HepG2 (cell line): ENCODE data around the gene DNAJC4. TPM values are rescaled to one million over a fixed set of nuclear protein-coding genes. Genes with fewer than 3 reads are reported as not detected.

Experiments
- BATF2 ChIP-seq: sonication (generic); formaldehyde crosslinking; IDR thresholded peaks from 2 replicates; pipeline ENCODE4 v1.8.0; 2022; ENCODE audit warnings: mild to moderate bottlenecking, missing genetic modification reagents, moderate library complexity
- CC2D1A ChIP-seq: sonication (generic); formaldehyde crosslinking; IDR thresholded peaks from 2 replicates; pipeline ENCODE4 v1.8.1; 2023; ENCODE audit warnings: mild to moderate bottlenecking, missing genetic modification reagents
- CSRNP1 ChIP-seq: sonication (generic); formaldehyde crosslinking; IDR thresholded peaks from 2 replicates; pipeline ENCODE4 v1.8.1; 2023; ENCODE audit warnings: mild to moderate bottlenecking, missing genetic modification reagents
- FOXJ3 ChIP-seq: sonication (generic); formaldehyde crosslinking; IDR thresholded peaks from 2 replicates; pipeline ENCODE4 v1.4.0; 2020; ENCODE audit warnings: missing genetic modification reagents, mild to moderate bottlenecking, borderline replicate concordance
- GABPB1 ChIP-seq: IDR thresholded peaks from 2 replicates; pipeline ENCODE4 v1.6.1; 2016; ENCODE audit warnings: mild to moderate bottlenecking, missing genetic modification reagents, moderate library complexity, missing compliant biosample characterization
- GATAD2A ChIP-seq: IDR thresholded peaks from 2 replicates; pipeline ENCODE4 v1.6.1; 2016
- NR2F1 ChIP-seq, 2 experiments: fragments of 450-650 bp in 1 of 2; formaldehyde crosslinking in 1 of 2; IDR thresholded peaks; 2 replicates each; pipeline versions ENCODE4 v1.5.0 to v1.6.1; 2016 to 2020; ENCODE audit warnings: mild to moderate bottlenecking in 1 of 2, missing compliant biosample characterization in 1 of 2, missing genetic modification reagents in 1 of 2, moderate library complexity in 1 of 2
- PHB2 ChIP-seq: fragments of 450-650 bp; IDR thresholded peaks from 2 replicates; pipeline ENCODE4 v1.6.1; 2018; ENCODE audit not compliant: partially characterized antibody
- POGK ChIP-seq: sonication (generic); formaldehyde crosslinking; conservative IDR thresholded peaks from 2 replicates; pipeline ENCODE4 v1.8.0; 2022; ENCODE audit warnings: mild to moderate bottlenecking, moderate library complexity, missing genetic modification reagents
- PRDM4 ChIP-seq: sonication (generic); formaldehyde crosslinking; IDR thresholded peaks from 2 replicates; pipeline ENCODE4 v1.9.0; 2021; ENCODE audit warnings: missing genetic modification reagents, borderline replicate concordance
- SOX5 ChIP-seq: IDR thresholded peaks from 2 replicates; pipeline ENCODE4 v1.6.1; 2016; ENCODE audit warnings: borderline replicate concordance
- TAF15 ChIP-seq: fragments of 200-400 bp; formaldehyde crosslinking; IDR thresholded peaks from one replicate; pipeline ENCODE4 v1.6.1; 2018; ENCODE audit warnings: mild to moderate bottlenecking, low read depth, low read length; ENCODE audit not compliant: poor library complexity, severe bottlenecking
- TFAP4 ChIP-seq: sonication (generic); IDR thresholded peaks from 2 replicates; pipeline ENCODE4 v1.6.1; 2016; ENCODE audit warnings: low read depth, borderline replicate concordance
- THAP11 ChIP-seq: IDR thresholded peaks from 2 replicates; pipeline ENCODE4 v1.6.1; 2016; ENCODE audit warnings: missing biosample characterization, missing genetic modification reagents
- TP53 ChIP-seq: sonication (generic); formaldehyde crosslinking; conservative IDR thresholded peaks from 2 replicates; pipeline ENCODE4 v1.4.0; 2020; ENCODE audit warnings: missing genetic modification reagents
- XBP1 ChIP-seq: sonication (generic); formaldehyde crosslinking; IDR thresholded peaks from 2 replicates; pipeline ENCODE4 v1.5.0; 2020; ENCODE audit warnings: missing genetic modification reagents
- ZBTB38 ChIP-seq: sonication (generic); formaldehyde crosslinking; IDR thresholded peaks from 2 replicates; pipeline ENCODE4 v1.5.1; 2020; ENCODE audit warnings: mild to moderate bottlenecking, missing genetic modification reagents
- ZNF30 ChIP-seq: sonication (generic); formaldehyde crosslinking; IDR thresholded peaks from 2 replicates; pipeline ENCODE4 v1.5.0; 2020; ENCODE audit warnings: mild to moderate bottlenecking, missing genetic modification reagents
- ZNF644 ChIP-seq: IDR thresholded peaks from 2 replicates; pipeline ENCODE4 v1.6.1; 2016; ENCODE audit warnings: low read depth
- ZNF770 ChIP-seq: sonication (generic); formaldehyde crosslinking; IDR thresholded peaks from 2 replicates; pipeline ENCODE4 v1.5.0; 2020; ENCODE audit warnings: mild to moderate bottlenecking, missing genetic modification reagents
- polyA plus RNA-seq, 8 experiments: library from polyadenylated mRNA; depleted of rRNA in 3 of 8; stranded (reverse) in 7 of 8; unstranded in 1 of 8; fragments of >200 nt; fragmentation: Illumina TruSeq in 4 of 8; extraction: Trizol in 4 of 8; gene quantifications; 2 replicates each; pipeline versions ENCODE4 v1.2.1 to v1.2.3, GENCODE V29; 2011 to 2016; ENCODE audit warnings: low read depth in 4 of 8, missing spikeins in 1 of 8, mixed read lengths in 1 of 8; ENCODE audit not compliant: insufficient read depth in 1 of 8
- total RNA-seq, 5 experiments: library from RNA; depleted of rRNA; stranded (reverse); fragments of >200 nt; fragmentation: Illumina TruSeq; extraction: Trizol; gene quantifications; 2 replicates each; pipeline ENCODE4 v1.2.3, GENCODE V29; 2016; ENCODE audit warnings: low read depth in 1 of 5

The DNAJC4 gene
- total and polyA plus RNA-seq, 2 of the 13 experiments (the other 11 are each of a cell fraction or from before 2014, with no cell fraction given), result 10.3 to 60.8 TPM

- TF ChIP-seq CSRNP1 (CRISPR knock-in tag) (peak; percentile 65), ZNF30 (CRISPR knock-in tag) (peak; percentile 54; the same call in 1 of the 2 replicates), THAP11 (peak; percentile 97), SOX5 (peak; percentile 40; the same call in 1 of the 2 replicates), PHB2 (no peak), TAF15 (peak; percentile 45), FOXJ3 (CRISPR knock-in tag) (peak; percentile 66; the same call in 1 of the 2 replicates), CC2D1A (no peak), PRDM4 (no peak), TP53 (no peak; the same call in 1 of the 2 replicates), TFAP4 (no peak), ZNF644 (CRISPR knock-in tag) (no peak), BATF2 (CRISPR knock-in tag) (no peak; the same call in 1 of the 2 replicates), POGK (no peak), NR2F1 (CRISPR knock-in tag; IDR thresholded peaks at IDR 0.05) (0 out of 4 replicates have a peak, but pooled peaks of 1 of the 2 experiments have one; percentile 3), GATAD2A (CRISPR knock-in tag) (peak; percentile 75), GABPB1 (peak; percentile 98), ZBTB38 (CRISPR knock-in tag) (peak; percentile 36; the same call in 1 of the 2 replicates), ZNF770 (no peak), XBP1 (CRISPR knock-in tag) (no peak)
Measured at GRCh38 chr11:64269540-64270220, 39.3 kb downstream of the DNAJC4 start (continued).
